HG03060 (cell line): ENCODE data around the gene KIAA1549.

Experiments
- ATAC-seq: cut with Tn5 transposase; IDR thresholded peaks from one replicate; pipeline ENCODE4 v1.9.1; 2021; ENCODE audit warnings: low read depth, moderate number of reproducible peaks; ENCODE audit not compliant: unreplicated experiment

KIAA1549 gene

DNA sequence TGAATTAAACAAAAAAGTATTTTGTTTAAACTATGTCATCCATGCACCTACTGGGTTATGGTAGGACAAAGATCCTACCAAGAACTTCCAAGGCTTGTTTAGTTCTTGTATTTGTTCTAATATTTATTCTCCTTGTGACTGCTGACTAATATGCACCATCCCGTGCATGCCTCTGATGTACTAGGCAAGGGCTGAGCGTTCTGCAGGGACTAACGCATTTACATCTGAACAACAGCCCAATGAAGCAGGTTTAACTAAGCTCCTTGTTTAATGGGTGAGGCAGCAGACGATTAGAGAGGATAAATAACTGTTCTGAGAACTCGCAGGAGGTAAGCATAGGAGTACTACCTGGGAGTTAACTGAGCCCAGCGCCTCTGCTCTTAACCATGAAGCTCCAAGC is 64.9 kb downstream of the KIAA1549 start:
- ATAC-seq, result no peak

- no peak for ATAC-seq
Measured at GRCh38 chr7:138913783-138914182, 67.4 kb downstream of the KIAA1549 start.

DNA sequence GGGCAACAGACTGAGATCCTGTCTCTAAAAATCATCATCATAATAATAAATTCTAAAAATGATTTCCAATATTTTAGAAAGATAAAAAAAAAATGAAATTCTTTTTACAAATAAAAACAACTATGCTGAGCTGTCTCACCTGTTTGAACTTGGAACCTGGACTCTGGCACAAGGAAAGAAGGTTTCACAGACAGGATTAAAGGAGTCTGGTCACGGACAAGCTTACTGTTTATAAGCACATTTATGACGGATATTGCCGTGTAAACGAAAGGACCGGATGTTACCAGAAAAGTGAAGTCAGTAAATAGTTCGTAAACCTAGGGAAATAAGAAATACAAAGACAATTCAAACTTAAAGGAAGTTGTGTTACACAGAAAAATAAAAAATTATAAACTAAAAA is 70.2 kb downstream of the KIAA1549 start:
- ATAC-seq, result no peak

DNA sequence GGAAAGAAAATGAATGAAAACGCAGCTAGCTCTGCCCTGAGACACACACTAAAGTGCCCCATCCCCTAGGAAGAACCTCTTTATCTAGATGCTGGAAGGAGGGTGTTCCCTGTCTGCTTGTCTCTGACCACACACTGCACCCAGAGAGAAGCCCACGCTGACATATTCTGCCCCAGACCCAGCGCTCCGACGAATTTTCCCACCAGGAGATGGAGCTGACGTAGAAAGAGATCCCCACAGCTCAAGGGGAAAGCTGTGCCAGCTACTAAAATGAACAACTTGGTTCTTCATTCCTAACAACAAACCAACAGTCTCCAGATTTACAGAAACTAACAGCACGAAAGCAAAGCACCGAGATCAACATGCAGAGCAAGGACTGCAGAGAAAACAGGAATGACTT is 73.3 kb downstream of the KIAA1549 start:
- ATAC-seq, result no peak

DNA sequence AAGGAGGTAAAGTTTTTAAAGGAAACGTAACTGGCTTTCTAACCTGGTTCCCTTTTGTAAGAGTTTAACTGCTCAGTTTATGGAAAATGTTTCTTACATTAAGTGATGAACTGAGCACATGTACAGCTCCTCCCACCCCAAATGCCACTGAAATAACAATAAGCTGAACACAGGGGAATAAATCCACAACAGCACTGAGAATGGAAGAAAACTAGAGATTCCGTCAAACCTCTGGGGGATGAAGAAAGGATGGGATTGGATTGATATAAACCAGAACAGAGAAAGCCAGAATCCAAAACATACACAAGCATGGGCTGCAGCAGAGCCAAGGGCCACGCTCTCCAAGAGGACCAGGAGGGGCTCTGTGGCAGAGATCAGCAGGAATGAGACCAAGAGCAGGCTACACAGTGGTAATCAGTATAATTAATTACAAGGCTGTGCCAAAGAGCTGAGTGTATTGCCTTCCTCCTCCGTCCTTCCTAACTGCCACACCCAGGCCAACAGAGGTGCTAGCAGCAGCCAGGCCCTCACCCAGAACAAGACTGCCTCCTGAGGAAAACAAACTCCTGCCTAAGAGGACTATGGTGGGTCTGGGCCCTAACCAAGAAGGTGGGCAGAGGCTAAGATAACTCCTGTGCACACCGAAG is 73.9 kb downstream of the KIAA1549 start:
- ATAC-seq, result no peak

DNA sequence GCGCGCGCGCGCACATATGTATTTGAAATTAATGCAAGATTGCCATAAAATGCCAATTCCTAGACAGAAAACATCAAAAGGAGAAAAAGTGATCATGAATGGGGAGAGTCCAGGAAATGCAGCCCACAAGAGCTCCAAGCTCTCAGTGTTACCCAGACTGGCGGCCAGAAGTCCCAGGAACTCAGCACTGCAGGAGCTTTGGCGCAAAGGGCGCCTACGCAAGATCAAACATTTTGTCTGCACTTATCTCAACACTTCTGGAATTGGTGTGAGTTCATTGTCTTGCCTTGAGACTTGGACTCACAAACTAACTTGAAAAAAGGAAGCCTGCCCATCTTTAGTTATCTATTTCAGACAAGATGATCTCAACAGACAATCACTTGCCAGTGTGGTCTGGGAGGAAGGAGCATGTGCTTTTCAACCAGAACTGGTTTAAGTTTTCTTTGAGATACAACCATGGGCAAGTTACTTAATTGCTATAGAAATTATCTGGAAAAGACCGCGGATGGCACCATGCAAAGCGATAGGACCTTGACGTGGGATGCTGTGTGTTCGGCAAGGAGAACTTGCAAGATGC is 77.2 kb downstream of the KIAA1549 start:
- ATAC-seq, result no peak

- ATAC-seq, result no peak
Measured at GRCh38 chr7:138903186-138903820, 77.9 kb downstream of the KIAA1549 start.

DNA sequence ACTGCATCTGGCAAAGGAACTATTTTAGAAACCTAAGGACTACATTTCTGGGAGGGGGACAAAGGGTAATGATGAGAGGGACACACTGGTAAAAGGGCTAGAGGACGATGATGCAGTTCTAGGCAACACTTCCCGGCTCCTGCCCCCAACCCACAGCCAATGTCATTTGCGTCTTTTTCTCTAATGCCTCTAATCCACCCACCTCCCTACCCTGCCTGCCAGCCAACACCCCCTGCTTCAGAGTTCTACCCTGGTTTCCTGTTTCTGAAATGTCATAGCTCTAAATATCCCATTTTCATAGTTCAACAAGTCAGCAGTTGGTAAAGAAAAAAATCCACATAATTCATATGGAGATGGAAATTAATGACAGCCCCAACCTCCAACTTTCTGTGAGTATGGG is 79.0 kb downstream of the KIAA1549 start:
- ATAC-seq, result no peak

- no peak for ATAC-seq
Measured at GRCh38 chr7:138900035-138900828, 81.0 kb downstream of the KIAA1549 start.

DNA sequence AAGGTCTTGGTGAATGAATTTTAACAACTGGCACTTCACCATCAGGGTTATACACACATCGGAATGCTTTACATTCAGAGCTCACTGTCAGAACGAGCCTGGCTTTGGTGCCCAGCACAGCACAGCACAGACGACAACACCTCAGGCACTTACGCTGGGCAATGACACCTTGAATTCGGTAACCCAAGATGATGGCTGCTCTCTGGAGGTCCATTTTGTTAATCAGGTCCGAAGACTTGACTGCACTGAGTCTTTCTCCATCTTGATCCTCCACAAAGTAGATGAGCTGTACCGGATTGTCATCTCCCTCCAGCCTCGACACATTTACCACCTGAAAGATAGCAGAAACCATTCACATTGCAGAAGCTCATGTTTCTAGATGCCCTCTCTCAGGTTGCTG is 82.4 kb downstream of the KIAA1549 start:
- ATAC-seq, result no peak

DNA sequence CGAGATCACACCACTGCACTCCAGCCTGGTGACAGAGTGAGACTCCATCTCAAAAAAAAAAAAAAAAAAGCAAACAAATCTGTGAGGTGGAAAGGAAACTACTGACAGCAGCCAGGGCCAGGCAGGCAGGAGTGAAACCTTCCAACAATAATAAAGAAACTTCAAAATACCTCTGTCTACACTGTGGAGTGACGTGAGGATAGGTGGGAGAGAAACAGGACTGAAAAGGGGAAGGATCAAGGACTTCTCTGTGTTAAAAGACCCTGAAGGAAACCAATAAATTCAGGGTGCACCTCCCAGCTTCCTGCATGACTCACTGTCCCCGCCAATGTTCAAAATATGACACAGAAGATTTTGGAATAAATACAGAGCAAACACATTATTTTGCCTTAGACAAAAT is 82.9 kb downstream of the KIAA1549 start:
- ATAC-seq, result no peak

DNA sequence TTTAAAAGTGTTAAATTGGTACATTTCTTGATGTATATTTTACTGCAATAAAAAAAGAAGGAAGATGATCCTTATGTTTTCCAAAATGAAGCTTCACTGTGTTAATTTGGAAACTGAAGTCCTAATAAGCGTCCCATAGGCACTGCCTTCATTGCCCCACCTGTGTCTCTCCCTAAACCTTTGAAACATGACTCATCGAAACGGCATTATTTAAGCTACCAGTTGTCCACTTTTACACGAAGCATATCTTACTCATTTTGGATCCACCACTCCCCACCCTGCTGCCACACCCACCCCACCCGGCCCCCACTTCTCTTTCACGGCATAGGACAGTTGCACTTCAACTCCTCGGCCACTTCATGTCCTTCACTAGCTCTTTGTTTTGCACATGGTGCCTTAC is 85.5 kb downstream of the KIAA1549 start:
- no peak for ATAC-seq

DNA sequence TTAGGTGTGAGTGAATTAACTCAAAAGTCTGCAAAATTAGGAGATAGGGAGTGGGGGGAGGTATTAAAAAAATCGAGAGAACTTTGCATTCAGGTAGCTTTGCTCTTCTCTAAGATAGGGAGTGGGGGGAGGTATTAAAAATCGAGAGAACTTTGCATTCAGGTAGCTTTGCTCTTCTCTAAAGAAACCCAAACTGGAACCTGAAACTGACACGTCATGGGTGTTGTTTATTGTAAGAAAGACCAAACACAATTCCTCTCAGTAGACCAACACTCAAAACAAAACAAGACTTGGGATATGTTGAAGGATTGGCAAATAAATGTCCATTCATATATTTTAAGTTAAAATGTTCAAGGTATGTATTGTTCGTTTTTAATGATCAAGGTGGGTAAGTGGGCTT is 87.9 kb downstream of the KIAA1549 start:
- ATAC-seq, result no peak

GRCh38 chr7:138892812-138893211 is 88.4 kb downstream of the KIAA1549 start:
- ATAC-seq, result no peak

GRCh38 chr7:138892006-138892630 is 89.1 kb downstream of the KIAA1549 start:
- no peak for ATAC-seq

DNA sequence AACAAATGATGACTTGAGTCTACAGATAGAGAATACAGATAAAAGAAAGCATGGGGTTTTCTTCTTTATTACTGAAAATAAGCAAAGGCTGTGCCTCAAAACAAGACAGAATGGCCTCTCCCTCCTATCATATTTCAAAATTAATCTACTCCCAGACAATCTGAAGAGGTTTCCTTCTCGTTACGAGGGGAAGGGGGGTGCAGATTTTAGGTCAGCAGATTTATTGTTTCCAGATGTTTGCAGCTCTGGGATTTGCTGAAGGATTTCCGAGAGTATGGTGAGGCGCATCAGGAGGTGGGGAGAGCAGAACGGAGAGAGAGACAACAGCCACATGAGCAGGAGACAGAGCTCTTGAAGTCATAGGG is 89.8 kb downstream of the KIAA1549 start:
- ATAC-seq, result no peak

GRCh38 chr7:138890499-138891445 is 90.4 kb downstream of the KIAA1549 start:
- ATAC-seq, result no peak

- ATAC-seq, result no peak
Measured at GRCh38 chr7:138889582-138890498, 91.3 kb downstream of the KIAA1549 start.
